Cardiac muscle cell (in vitro differentiated cells and primary cell): ENCODE measurements around the gene WDR37. TPM values are rescaled to one million over a fixed set of nuclear protein-coding genes. Genes with fewer than 3 reads are reported as not detected.

Source experiments
- DNase-seq, 2 donors: peaks; one replicate each; pipeline versions ENCODE4 v3.0.0 to v3.0.0-alpha.2; 2010 to 2017; ENCODE audit warnings: low read depth in 1 of 2, low spot score in 1 of 2
- H3K27ac ChIP-seq: fragments of 200-600 bp; sonication (generic); 2 replicates; pipeline ENCODE4 v1.5.1; 2016
- H3K27me3 ChIP-seq: fragments of 200-600 bp; sonication (generic); 2 replicates; pipeline ENCODE4 v1.6.0; 2016; ENCODE audit warnings: control low read depth
- H3K36me3 ChIP-seq: fragments of 200-600 bp; sonication (generic); 2 replicates; pipeline ENCODE4 v1.5.1; 2016; ENCODE audit warnings: control low read depth
- H3K4me1 ChIP-seq: fragments of 200-600 bp; sonication (generic); 2 replicates; pipeline ENCODE4 v1.8.1; 2017; ENCODE audit warnings: low read depth, mild to moderate bottlenecking, mixed run types
- H3K4me3 ChIP-seq: fragments of 200-600 bp; sonication (generic); 2 replicates; pipeline ENCODE4 v1.5.1; 2016; ENCODE audit warnings: mild to moderate bottlenecking
- H3K9me3 ChIP-seq: fragments of 200-600 bp; sonication (generic); 2 replicates; pipeline ENCODE4 v1.5.1; 2017; ENCODE audit warnings: low read depth, mild to moderate bottlenecking, control low read depth
- polyA plus RNA-seq: library from polyadenylated mRNA; unstranded; fragments of >200 nt; fragmentation: Nextera tagmentation; extraction: Ambion mirVana; gene quantifications from 2 replicates; pipeline ENCODE4 v1.2.1, GENCODE V29; 2016
- total RNA-seq: library from RNA; depleted of rRNA; stranded (reverse); fragments of >200 nt; gene quantifications from 2 replicates; pipeline ENCODE4 v1.2.3, GENCODE V29; 2016
- TF ChIP-seq, protein P1 (sequence below): IDR thresholded peaks from 2 replicates; pipeline ENCODE4 v1.5.1; 2012; ENCODE audit warnings: low read depth, mild to moderate bottlenecking, low read length

The WDR37 gene
- total and polyA plus RNA-seq, 2 experiments from 2014 or later: 13.0 to 15.7 TPM

DNA sequence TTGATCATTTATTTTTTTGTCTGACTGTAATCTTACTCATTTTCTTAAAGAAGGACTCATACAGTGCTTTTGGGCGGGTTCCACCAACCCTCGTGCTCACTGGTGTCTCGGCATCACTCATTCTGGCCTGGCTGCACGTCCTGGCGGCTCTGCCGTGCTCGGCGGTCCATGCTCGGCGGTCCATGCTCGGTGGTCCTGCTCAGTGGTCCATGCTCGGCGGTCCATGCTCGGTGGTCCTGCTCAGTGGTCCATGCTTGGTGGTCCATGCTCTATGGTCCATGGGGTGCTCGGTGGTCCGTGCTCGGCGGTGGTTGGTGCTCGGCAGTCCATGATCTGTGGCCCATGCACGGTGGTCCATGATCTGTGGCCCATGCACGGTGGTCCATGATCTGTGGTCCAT lies 72.5 kb downstream of the WDR37 start:
- H3K4me1 ChIP-seq: no peaks in the 10 kb centered on the region
- no peak overlapping the region for H3K4me3 ChIP-seq
- no peaks in the 10 kb centered on the region for H3K27me3 ChIP-seq
- peaks cover 31% of the 10 kb centered on the region for H3K36me3 ChIP-seq
- H3K9me3 ChIP-seq: no peaks in the 10 kb centered on the region
- TF ChIP-seq, protein P1, sequence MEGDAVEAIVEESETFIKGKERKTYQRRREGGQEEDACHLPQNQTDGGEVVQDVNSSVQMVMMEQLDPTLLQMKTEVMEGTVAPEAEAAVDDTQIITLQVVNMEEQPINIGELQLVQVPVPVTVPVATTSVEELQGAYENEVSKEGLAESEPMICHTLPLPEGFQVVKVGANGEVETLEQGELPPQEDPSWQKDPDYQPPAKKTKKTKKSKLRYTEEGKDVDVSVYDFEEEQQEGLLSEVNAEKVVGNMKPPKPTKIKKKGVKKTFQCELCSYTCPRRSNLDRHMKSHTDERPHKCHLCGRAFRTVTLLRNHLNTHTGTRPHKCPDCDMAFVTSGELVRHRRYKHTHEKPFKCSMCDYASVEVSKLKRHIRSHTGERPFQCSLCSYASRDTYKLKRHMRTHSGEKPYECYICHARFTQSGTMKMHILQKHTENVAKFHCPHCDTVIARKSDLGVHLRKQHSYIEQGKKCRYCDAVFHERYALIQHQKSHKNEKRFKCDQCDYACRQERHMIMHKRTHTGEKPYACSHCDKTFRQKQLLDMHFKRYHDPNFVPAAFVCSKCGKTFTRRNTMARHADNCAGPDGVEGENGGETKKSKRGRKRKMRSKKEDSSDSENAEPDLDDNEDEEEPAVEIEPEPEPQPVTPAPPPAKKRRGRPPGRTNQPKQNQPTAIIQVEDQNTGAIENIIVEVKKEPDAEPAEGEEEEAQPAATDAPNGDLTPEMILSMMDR: no peak
- no peak for DNase-seq
- no peak overlapping the region for H3K27ac ChIP-seq

- TF ChIP-seq, protein P1: no peak
- no peak for DNase-seq
- Histone ChIP-seq H3K4me1 (no peaks in the 10 kb centered on the region), H3K4me3 (no peak overlapping the region), H3K9me3 (no peaks in the 10 kb centered on the region), H3K27ac (no peak overlapping the region), H3K36me3 (peaks cover 22% of the 10 kb centered on the region), H3K27me3 (no peaks in the 10 kb centered on the region)
Observed at GRCh38 chr10:1130226-1130625, 74.0 kb downstream of the WDR37 start.

DNA sequence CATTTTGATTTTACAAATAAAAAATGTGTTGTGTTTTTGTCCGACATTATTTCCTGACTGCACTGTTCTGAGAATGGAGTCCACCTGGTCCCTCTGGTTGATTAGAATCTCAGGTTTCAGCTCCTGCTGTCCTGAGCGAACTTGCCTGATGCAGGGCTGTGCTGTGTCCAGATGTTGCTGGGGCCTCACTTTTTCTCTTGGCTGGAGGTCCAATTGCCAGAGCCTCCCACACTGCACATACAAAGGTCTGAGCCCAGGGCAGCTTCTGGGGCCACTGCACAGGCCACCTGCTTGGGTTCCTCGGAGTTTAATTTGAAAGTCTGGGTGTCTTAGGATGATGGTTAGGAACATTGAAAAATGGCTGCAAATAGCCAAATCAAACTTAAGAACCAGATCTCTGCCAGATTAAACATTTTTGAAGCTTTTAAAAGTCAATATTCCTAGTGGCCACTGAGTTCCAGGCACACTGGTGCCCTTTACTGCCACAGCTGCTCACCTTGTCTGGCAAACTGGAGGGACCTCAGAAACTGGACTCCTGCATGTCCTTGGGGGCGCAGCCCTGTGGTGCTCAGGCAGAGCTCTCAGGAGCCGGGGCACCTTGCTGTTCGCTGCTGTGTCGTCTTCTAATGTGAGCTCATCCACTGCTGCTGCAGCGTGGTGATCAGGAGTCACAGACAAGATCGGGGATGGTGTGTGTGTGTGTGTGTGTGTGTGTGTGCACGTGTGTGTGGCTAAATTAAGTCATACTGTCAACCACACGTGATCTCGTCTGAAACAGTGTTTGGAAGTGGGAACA lies 75.0 kb downstream of the WDR37 start:
- no peak for DNase-seq
- Histone ChIP-seq H3K4me1 (no peaks in the 10 kb centered on the region), H3K36me3 (peaks cover 19% of the 10 kb centered on the region), H3K27ac (no peak overlapping the region), H3K4me3 (no peak overlapping the region), H3K9me3 (no peaks in the 10 kb centered on the region), H3K27me3 (no peaks in the 10 kb centered on the region)
- TF ChIP-seq, protein P1: no peak

DNA sequence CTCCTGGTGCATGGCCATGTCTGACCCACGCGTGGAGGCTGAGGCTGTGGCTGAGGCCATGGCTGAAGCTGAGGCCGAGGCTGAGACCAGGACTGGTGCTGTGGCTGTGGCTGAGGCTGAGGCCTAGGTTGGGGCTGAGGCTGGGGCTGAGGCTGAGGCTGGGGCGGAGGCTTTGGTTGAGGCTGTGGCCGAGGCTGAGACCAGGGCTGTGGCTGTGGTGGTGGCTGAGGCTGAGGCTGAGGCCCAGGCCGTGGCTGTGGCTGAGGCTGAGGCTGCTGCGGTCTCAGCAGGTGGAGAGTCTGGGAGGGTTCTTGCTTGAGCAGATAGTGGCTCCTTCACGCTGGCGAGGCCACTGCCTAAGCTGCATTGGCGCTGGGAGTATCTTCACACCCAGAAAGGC lies 76.4 kb downstream of the WDR37 start:
- Histone ChIP-seq H3K27ac (no peak overlapping the region), H3K27me3 (no peaks in the 10 kb centered on the region), H3K9me3 (no peaks in the 10 kb centered on the region), H3K4me1 (no peaks in the 10 kb centered on the region), H3K4me3 (no peak overlapping the region), H3K36me3 (peaks cover 19% of the 10 kb centered on the region)
- TF ChIP-seq, protein P1: no peak
- no peak for DNase-seq

- Histone ChIP-seq H3K4me3 (no peak overlapping the region), H3K9me3 (no peaks in the 10 kb centered on the region), H3K27ac (no peak overlapping the region), H3K36me3 (peaks cover 14% of the 10 kb centered on the region), H3K27me3 (no peaks in the 10 kb centered on the region), H3K4me1 (no peaks in the 10 kb centered on the region)
- DNase-seq: no peak
- TF ChIP-seq, protein P1: no peak
Observed at GRCh38 chr10:1133495-1134045, 77.4 kb downstream of the WDR37 start.
